Measurements from ENCODE around the gene KRT78.

DNA sequence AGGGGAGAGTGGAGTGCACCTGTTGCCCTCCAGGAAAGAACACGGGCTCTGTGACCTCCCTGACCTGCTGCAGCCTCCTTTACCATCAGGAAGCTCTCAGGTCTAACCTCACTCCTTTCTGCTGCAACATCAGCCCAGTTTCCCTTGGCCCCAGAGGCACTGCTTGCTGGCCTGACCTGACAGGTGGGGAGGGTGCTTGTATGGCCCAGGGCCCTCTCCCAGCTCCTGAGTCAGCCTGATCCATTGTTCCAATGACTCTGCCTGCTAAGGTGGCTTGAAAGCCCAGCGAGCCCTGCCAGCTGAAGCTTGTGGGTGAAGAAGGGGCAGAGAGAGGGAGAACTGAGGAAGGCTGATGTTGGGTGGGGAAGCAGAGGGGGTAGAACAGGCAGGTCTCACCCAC lies 13.2 kb upstream of the KRT78 start:
- TF ChIP-seq, protein P1, sequence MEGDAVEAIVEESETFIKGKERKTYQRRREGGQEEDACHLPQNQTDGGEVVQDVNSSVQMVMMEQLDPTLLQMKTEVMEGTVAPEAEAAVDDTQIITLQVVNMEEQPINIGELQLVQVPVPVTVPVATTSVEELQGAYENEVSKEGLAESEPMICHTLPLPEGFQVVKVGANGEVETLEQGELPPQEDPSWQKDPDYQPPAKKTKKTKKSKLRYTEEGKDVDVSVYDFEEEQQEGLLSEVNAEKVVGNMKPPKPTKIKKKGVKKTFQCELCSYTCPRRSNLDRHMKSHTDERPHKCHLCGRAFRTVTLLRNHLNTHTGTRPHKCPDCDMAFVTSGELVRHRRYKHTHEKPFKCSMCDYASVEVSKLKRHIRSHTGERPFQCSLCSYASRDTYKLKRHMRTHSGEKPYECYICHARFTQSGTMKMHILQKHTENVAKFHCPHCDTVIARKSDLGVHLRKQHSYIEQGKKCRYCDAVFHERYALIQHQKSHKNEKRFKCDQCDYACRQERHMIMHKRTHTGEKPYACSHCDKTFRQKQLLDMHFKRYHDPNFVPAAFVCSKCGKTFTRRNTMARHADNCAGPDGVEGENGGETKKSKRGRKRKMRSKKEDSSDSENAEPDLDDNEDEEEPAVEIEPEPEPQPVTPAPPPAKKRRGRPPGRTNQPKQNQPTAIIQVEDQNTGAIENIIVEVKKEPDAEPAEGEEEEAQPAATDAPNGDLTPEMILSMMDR (conservative IDR thresholded peaks at IDR 0.05): no peak
- TF ChIP-seq ZFX (IDR thresholded peaks at IDR 0.05): no peak

All from C4-2B (cell line).